Measurements from ENCODE around the gene GUCA2A. TPM values are rescaled to one million over a fixed set of nuclear protein-coding genes. Genes with fewer than 3 reads are reported as not detected.

Gene GUCA2A
- total and polyA plus RNA-seq, 2 of the 8 experiments (the other 6 are each of a cell fraction or from before 2014, with no cell fraction given), result not detected

- no peak for TF ChIP-seq CHD7 (IDR thresholded peaks at IDR 0.05; ENCODE audit: insufficient replicate concordance, low read length)
- TF ChIP-seq SIRT6 (IDR thresholded peaks at IDR 0.05; ENCODE audit: low read length), result no peak
- TF ChIP-seq BCL11A (IDR thresholded peaks at IDR 0.05; ENCODE audit: low read depth in 2 of 2, low read length in 2 of 2), result no peak
- TF ChIP-seq POLR2A (IDR thresholded peaks at IDR 0.05; ENCODE audit: control extremely low read depth in 1 of 2, low read depth in 2 of 2, low read length in 2 of 2), result no peak
- no peak for TF ChIP-seq TCF12 (IDR thresholded peaks at IDR 0.05; ENCODE audit: low read depth, low read length)
- no peak for TF ChIP-seq NANOG (IDR thresholded peaks at IDR 0.05; ENCODE audit: insufficient read depth, low read depth, low read length, poor library complexity, severe bottlenecking)
- no peak for TF ChIP-seq POLR2AphosphoS5 (IDR thresholded peaks at IDR 0.05; ENCODE audit: low read depth, low read length)
Observed at GRCh38 chr1:42140191-42140590, 24.4 kb downstream of the GUCA2A start (continued).

All from H1 (cell line).